Keratinocyte (primary cell): ENCODE results near the gene NOD2. TPM values are rescaled to one million over a fixed set of nuclear protein-coding genes. Genes with fewer than 3 reads are reported as not detected.
A peak's percentile ranks its signal among the peaks of the same experiment; 100 is the strongest.

ENCODE experiments used
- DNase-seq: peaks from one replicate; pipeline ENCODE4 v3.0.0-alpha.2; 2011; ENCODE audit warnings: low read depth, missing footprints, low spot score
- FAIRE-seq: peaks from 2 replicates; lab custom pipeline; 2011; peaks lifted over from hg19 to GRCh38; lab: Jason Lieb, UNC
- H2AFZ ChIP-seq: 2 replicates; pipeline ENCODE4 v1.6.0; 2012; ENCODE audit warnings: low read length, control low read depth, inconsistent platforms; ENCODE audit not compliant: control insufficient read depth
- H3K27ac ChIP-seq: 2 replicates; pipeline ENCODE4 v1.5.1; 2011; ENCODE audit warnings: low read length; ENCODE audit not compliant: control insufficient read depth, insufficient read depth
- H3K27me3 ChIP-seq: 3 replicates; pipeline ENCODE4 v1.6.0; 2011; ENCODE audit warnings: low read length; ENCODE audit not compliant: control insufficient read depth, insufficient read depth; ENCODE audit errors: extremely low read depth
- H3K36me3 ChIP-seq, 2 experiments: 2 replicates in 1 of 2; 3 replicates in 1 of 2; pipeline ENCODE4 v1.5.1; 2011; ENCODE audit warnings: low read length in 2 of 2, mild to moderate bottlenecking in 1 of 2; ENCODE audit not compliant: control insufficient read depth in 2 of 2, insufficient read depth in 2 of 2; ENCODE audit errors: extremely low read depth in 1 of 2
- H3K4me1 ChIP-seq: 3 replicates; pipeline ENCODE4 v1.5.1; 2011; ENCODE audit warnings: low read length; ENCODE audit not compliant: control insufficient read depth, insufficient read depth; ENCODE audit errors: extremely low read depth
- H3K4me2 ChIP-seq: 3 replicates; pipeline ENCODE4 v1.6.0; 2011; ENCODE audit warnings: low read depth, low read length; ENCODE audit not compliant: control insufficient read depth, insufficient read depth; ENCODE audit errors: extremely low read depth
- H3K4me3 ChIP-seq, 3 experiments: fragments of 200-600 bp in 1 of 3; sonication (generic) in 1 of 3; 2 replicates in 2 of 3; 3 replicates in 1 of 3; pipeline ENCODE4 v1.5.1; 2011 to 2016; ENCODE audit warnings: low read length in 3 of 3, mild to moderate bottlenecking in 3 of 3, control low read depth in 2 of 3, inconsistent platforms in 1 of 3, low read depth in 1 of 3, mixed read lengths in 1 of 3, mixed run types in 1 of 3, moderate library complexity in 1 of 3; ENCODE audit not compliant: control insufficient read depth in 2 of 3, insufficient read depth in 2 of 3; ENCODE audit errors: extremely low read depth in 1 of 3
- H3K79me2 ChIP-seq: 2 replicates; pipeline ENCODE4 v1.6.0; 2012; ENCODE audit warnings: low read length; ENCODE audit not compliant: control insufficient read depth, insufficient read depth
- H3K9ac ChIP-seq: 3 replicates; pipeline ENCODE4 v1.6.0; 2011; ENCODE audit warnings: low read length; ENCODE audit not compliant: control insufficient read depth, insufficient read depth; ENCODE audit errors: extremely low read depth
- H3K9me1 ChIP-seq: 3 replicates; pipeline ENCODE4 v1.6.0; 2011; ENCODE audit warnings: low read length; ENCODE audit not compliant: control insufficient read depth, insufficient read depth; ENCODE audit errors: extremely low read depth
- H3K9me3 ChIP-seq: 2 replicates; pipeline ENCODE4 v1.5.1; 2012; ENCODE audit warnings: low read depth, low read length; ENCODE audit not compliant: control insufficient read depth
- H4K20me1 ChIP-seq: 3 replicates; pipeline ENCODE4 v1.6.0; 2011; ENCODE audit warnings: low read length; ENCODE audit not compliant: control insufficient read depth, insufficient read depth; ENCODE audit errors: extremely low read depth
- CTCF ChIP-seq, 3 experiments: IDR thresholded peaks in 1 of 3; conservative IDR thresholded peaks in 1 of 3; optimal IDR thresholded peaks in 1 of 3; 2 replicates in 2 of 3; 3 replicates in 1 of 3; pipeline versions ENCODE3 to v1.5.1; 2011; ENCODE audit warnings: low read length in 3 of 3, mild to moderate bottlenecking in 3 of 3, moderate library complexity in 2 of 3, control low read depth in 1 of 3, inconsistent platforms in 1 of 3; ENCODE audit not compliant: insufficient read depth in 2 of 3; ENCODE audit errors: extremely low read depth in 1 of 3
- EZH2 ChIP-seq: IDR thresholded peaks from one replicate; pipeline ENCODE4 v1.6.1; 2012; ENCODE audit warnings: inconsistent platforms, mild to moderate bottlenecking, low read length, moderate library complexity
- dilution Hi-C: fragments of 300-500 bp; cut with MboI; formaldehyde crosslinking; loops from one replicate; pipeline ENCODE4 v1.7.0; 2020; ENCODE audit warnings: low sequenced_read_pairs; ENCODE audit not compliant: extremely low pct_ligation_motif_present
- polyA plus RNA-seq, 5 experiments: library from polyadenylated mRNA; depleted of rRNA in 3 of 5; stranded (reverse) in 3 of 5; stranded (forward) in 1 of 5; unstranded in 1 of 5; fragments of >200 nt; gene quantifications; 1 replicate in 1 of 5; 2 replicates in 3 of 5; 3 replicates in 1 of 5; pipeline versions ENCODE4 v1.2.1 to v1.2.3, GENCODE V29; 2011 to 2012; ENCODE audit warnings: missing spikeins in 2 of 5, low read depth in 1 of 5, low replicate concordance in 1 of 5

Gene NOD2
- polyA plus RNA-seq, 1 donor (not counting 4 experiments of a cell fraction or from before 2014, with no cell fraction given), result 0.80 TPM

- no peaks in the 10 kb centered on the region for H3K9me1 ChIP-seq
- peak overlapping the region; percentile 85 for H3K4me2 ChIP-seq
- H3K9ac ChIP-seq, result peak overlapping the region; percentile 51
- no peaks in the 10 kb centered on the region for H3K36me3 ChIP-seq
- peak overlapping the region; percentile 88 for H2AFZ ChIP-seq
- peak overlapping the region; percentile 14 to 59 (median 30) for H3K4me3 ChIP-seq
- no peaks in the 10 kb centered on the region for H3K27me3 ChIP-seq
- no peaks in the 10 kb centered on the region for H3K79me2 ChIP-seq
- TF ChIP-seq CTCF (optimal IDR thresholded peaks at IDR 0.05 in 1 of 3, IDR thresholded peaks at IDR 0.05 in 1 of 3, conservative IDR thresholded peaks at IDR 0.05 in 1 of 3; ENCODE audit: extremely low read depth in 1 of 3, insufficient read depth in 2 of 3, low read length in 3 of 3) (no peak), EZH2 (no peak)
- no peaks in the 10 kb centered on the region for H4K20me1 ChIP-seq
- DNase-seq, result no peak
- H3K27ac ChIP-seq, result peak overlapping the region; percentile 39
- no peaks in the 10 kb centered on the region for H3K9me3 ChIP-seq
- H3K4me1 ChIP-seq, result peaks cover 16% of the 10 kb centered on the region
- dilution Hi-C loops, result no loop called here
- peak; percentile 76 for FAIRE-seq
Measured at GRCh38 chr16:50718761-50719400, 25.5 kb downstream of the NOD2 start.

DNA sequence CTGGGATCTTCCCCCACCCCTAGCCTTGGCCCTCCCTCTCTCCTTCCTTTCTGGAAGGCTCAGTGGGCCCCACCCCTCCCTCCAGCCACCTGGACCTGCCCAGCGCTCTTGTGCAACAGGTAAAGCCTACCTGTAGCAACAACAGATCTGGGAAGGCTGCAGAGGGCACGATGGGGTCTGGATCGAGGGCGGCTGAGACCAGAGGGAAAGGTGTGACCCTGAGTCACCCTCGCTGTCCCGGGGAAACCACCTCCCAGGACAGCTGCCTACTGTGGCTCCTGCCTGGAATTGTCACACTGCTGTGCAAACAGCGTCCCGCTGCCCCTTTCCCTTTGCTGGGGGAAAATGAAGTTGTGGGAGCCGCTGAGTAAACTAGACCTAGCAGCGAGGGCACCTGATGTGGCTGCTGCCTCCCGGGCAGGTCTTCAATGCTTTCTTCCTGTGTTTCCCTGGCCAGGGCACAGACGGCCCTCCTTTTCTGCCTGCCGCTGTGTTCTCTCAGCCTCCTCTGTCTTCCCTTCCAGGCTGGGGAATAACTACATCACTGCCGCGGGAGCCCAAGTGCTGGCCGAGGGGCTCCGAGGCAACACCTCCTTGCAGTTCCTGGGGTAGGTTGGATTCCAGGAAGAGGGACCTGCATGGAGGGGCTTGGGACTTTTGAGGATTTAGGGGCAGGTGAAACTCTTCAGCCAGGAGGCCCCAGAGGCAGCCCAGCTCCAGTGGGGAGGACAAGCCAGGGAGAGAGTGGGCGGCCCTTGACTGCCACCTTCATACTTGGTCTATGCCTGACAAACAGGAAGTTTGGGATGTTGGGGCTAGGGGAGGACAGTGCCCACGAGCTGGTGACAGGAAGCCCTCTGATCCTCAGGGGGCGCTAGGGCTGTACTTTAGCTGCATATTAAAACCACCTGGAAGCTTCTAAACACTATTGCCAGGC is 26.3 kb downstream of the NOD2 start:
- TF ChIP-seq CTCF (optimal IDR thresholded peaks at IDR 0.05 in 1 of 3, IDR thresholded peaks at IDR 0.05 in 1 of 3, conservative IDR thresholded peaks at IDR 0.05 in 1 of 3; ENCODE audit: extremely low read depth in 1 of 3, insufficient read depth in 2 of 3, low read length in 3 of 3) (peak in 1 of 3 experiments; percentile 13), EZH2 (no peak)
- peak overlapping the region; percentile 88 for H2AFZ ChIP-seq
- H3K36me3 ChIP-seq, result no peaks in the 10 kb centered on the region
- dilution Hi-C loops, result no loop called here
- H3K27ac ChIP-seq, result peak overlapping the region; percentile 39
- H3K4me2 ChIP-seq, result peak overlapping the region; percentile 85
- no peaks in the 10 kb centered on the region for H3K9me1 ChIP-seq
- peak overlapping the region; percentile 14 to 59 (median 30) for H3K4me3 ChIP-seq
- no peaks in the 10 kb centered on the region for H3K9me3 ChIP-seq
- H3K4me1 ChIP-seq, result peaks cover 16% of the 10 kb centered on the region
- H3K27me3 ChIP-seq, result no peaks in the 10 kb centered on the region
- H3K79me2 ChIP-seq, result no peaks in the 10 kb centered on the region
- peak overlapping the region; percentile 51 for H3K9ac ChIP-seq
- no peaks in the 10 kb centered on the region for H4K20me1 ChIP-seq
- FAIRE-seq, result no peak
- DNase-seq, result no peak
